ENCODE measurements around the gene SPATA33. TPM values are rescaled to one million over a fixed set of nuclear protein-coding genes. Genes with fewer than 3 reads are reported as not detected.
"Not testable (repeated sequence)": the region's sequence is repeated elsewhere in the genome, so short reads cannot be mapped to it uniquely, and the experiment has no call there.

The SPATA33 gene
- total RNA-seq, 2 experiments from 2014 or later: 6.3 to 7.1 TPM

GRCh38 chr16:89696670-89697128, 39.1 kb downstream of the SPATA33 start:
- ChIA-PET CTCF (no interaction called here), POLR2A (no interaction called here)
- intact Hi-C loops (cut with micrococcal nuclease): no loop called here
- H3K27me3 Mint-ChIP-seq: no peaks in the 10 kb centered on the region
- no peak for TF ChIP-seq CTCF (IDR thresholded peaks at IDR 0.05)
- no peak overlapping the region for H3K27ac Mint-ChIP-seq
- peaks cover 16% of the 10 kb centered on the region for H3K36me3 Mint-ChIP-seq (ENCODE audit: low read depth)
- no peak overlapping the region for H3K4me3 Mint-ChIP-seq
- peaks cover 20% of the 10 kb centered on the region for H3K4me1 Mint-ChIP-seq (ENCODE audit: low read depth)
- DNase-seq: peak; percentile 57
- no peak for ATAC-seq
- H3K9me3 Mint-ChIP-seq: no peaks in the 10 kb centered on the region

GRCh38 chr16:89697161-89697615, 39.6 kb downstream of the SPATA33 start:
- H3K27me3 Mint-ChIP-seq: no peaks in the 10 kb centered on the region
- H3K4me1 Mint-ChIP-seq (ENCODE audit: low read depth): peaks cover 21% of the 10 kb centered on the region
- DNase-seq: no peak
- ChIA-PET POLR2A (interaction anchor here (0.7 to 3.6 kb wide), 2 partner anchors 11 to 132 kb away, joined by 3 to 21 read pairs; partner anchors contain the start of gene CDK10), CTCF (interaction anchor here (1.2 to 3.4 kb wide), 2 partner anchors 9 to 28 kb away, joined by 4 to 23 read pairs; no protein-coding TSS in a partner anchor)
- H3K36me3 Mint-ChIP-seq (ENCODE audit: low read depth): peaks cover 16% of the 10 kb centered on the region
- TF ChIP-seq CTCF (IDR thresholded peaks at IDR 0.05): no peak
- no peaks in the 10 kb centered on the region for H3K9me3 Mint-ChIP-seq
- no peak overlapping the region for H3K4me3 Mint-ChIP-seq
- ATAC-seq: no peak
- no peak overlapping the region for H3K27ac Mint-ChIP-seq
- intact Hi-C loops (cut with micrococcal nuclease): no loop called here

GRCh38 chr16:89697616-89698331, 40.1 kb downstream of the SPATA33 start:
- Mint-ChIP-seq H3K36me3 (ENCODE audit: low read depth) (peaks cover 16% of the 10 kb centered on the region), H3K4me1 (ENCODE audit: low read depth) (peaks cover 27% of the 10 kb centered on the region), H3K27me3 (no peaks in the 10 kb centered on the region), H3K4me3 (no peak overlapping the region), H3K9me3 (no peaks in the 10 kb centered on the region), H3K27ac (no peak overlapping the region)
- CTCF ChIA-PET: interaction anchor here (1.2 to 3.4 kb wide), 2 partner anchors 8 to 28 kb away, joined by 4 to 23 read pairs; no protein-coding TSS in a partner anchor
- no peak for ATAC-seq
- intact Hi-C loops (cut with micrococcal nuclease): no loop called here
- DNase-seq: no peak
- no peak for TF ChIP-seq CTCF (IDR thresholded peaks at IDR 0.05)
- POLR2A ChIA-PET: interaction anchor here (0.6 to 3.6 kb wide), 4 partner anchors 11 to 722 kb away, joined by 3 to 21 read pairs (median 3); partner anchors contain the start of genes CDK10 and TCF25

- peaks cover 27% of the 10 kb centered on the region for H3K4me1 Mint-ChIP-seq (ENCODE audit: low read depth)
- H3K27ac Mint-ChIP-seq; intact Hi-C loops (cut with micrococcal nuclease); H3K9me3 Mint-ChIP-seq; H3K27me3 Mint-ChIP-seq; H3K4me3 Mint-ChIP-seq; DNase-seq; H3K36me3 Mint-ChIP-seq (ENCODE audit: low read depth); ATAC-seq: not testable (repeated sequence)
- CTCF ChIA-PET: interaction anchor here (0.7 to 3.4 kb wide), 10 partner anchors 10 to 212 kb away, joined by 3 to 28 read pairs (median 12); partner anchors contain the start of gene CDK10
- POLR2A ChIA-PET: interaction anchor here (0.6 to 3.6 kb wide), 6 partner anchors 12 to 723 kb away, joined by 3 to 21 read pairs (median 3); partner anchors contain the start of genes CDK10, CHMP1A, SPATA33 and TCF25
Measured at GRCh38 chr16:89698717-89699116, 41.1 kb downstream of the SPATA33 start.

- not testable (repeated sequence) for ATAC-seq; DNase-seq; H3K36me3 Mint-ChIP-seq (ENCODE audit: low read depth); H3K27ac Mint-ChIP-seq; H3K9me3 Mint-ChIP-seq; H3K27me3 Mint-ChIP-seq
- intact Hi-C loops (cut with micrococcal nuclease): loop anchor here (10.0 kb wide), 1 partner anchor 95 kb away; no protein-coding TSS in a partner anchor
- Mint-ChIP-seq H3K4me1 (ENCODE audit: low read depth) (peaks cover 27% of the 10 kb centered on the region), H3K4me3 (peak overlapping the region; percentile 67)
- ChIA-PET CTCF (interaction anchor here (0.8 to 3.4 kb wide), 34 partner anchors 10 to 322 kb away, joined by 3 to 28 read pairs (median 4); partner anchors contain the start of genes CDK10, CHMP1A, CPNE7 and SPATA33), POLR2A (interaction anchor here (0.6 to 3.6 kb wide), 12 partner anchors 9 to 174 kb away, joined by 3 to 21 read pairs (median 4); partner anchors contain the start of genes CDK10, CHMP1A, SPATA33 and TCF25)
Measured at GRCh38 chr16:89699629-89700099, 42.0 kb downstream of the SPATA33 start.

All from activated CD8-positive, alpha-beta T cell treated with anti-CD3 and anti-CD28 coated beads for 36 hours (primary cell).